Liver (tissue), 9 donors: ENCODE data around the gene MESP1. TPM values are rescaled to one million over a fixed set of nuclear protein-coding genes. Genes with fewer than 3 reads are reported as not detected.

ENCODE experiments used
- DNase-seq: peaks from one replicate; pipeline ENCODE4 v3.0.0-alpha.2; 2017; ENCODE audit warnings: low spot score
- H3K27ac ChIP-seq, 2 donors: one replicate each; pipeline ENCODE4 v1.7.0; 2013; ENCODE audit warnings: inconsistent platforms in 2 of 2, low read length in 2 of 2, control low read depth in 1 of 2, low read depth in 1 of 2, mild to moderate bottlenecking in 1 of 2
- H3K27me3 ChIP-seq, 4 donors: one replicate each; pipeline versions ENCODE4 v1.6.1 to v1.7.0; 2013; ENCODE audit warnings: low read length in 3 of 4, inconsistent platforms in 1 of 4, mild to moderate bottlenecking in 1 of 4, moderate library complexity in 1 of 4; ENCODE audit not compliant: control insufficient read depth in 4 of 4, insufficient read depth in 4 of 4
- H3K36me3 ChIP-seq, 4 donors: one replicate each; pipeline versions ENCODE4 v1.6.1 to v1.7.0; 2013; ENCODE audit warnings: low read length in 3 of 4, mild to moderate bottlenecking in 3 of 4, low read depth in 1 of 4, moderate library complexity in 1 of 4; ENCODE audit not compliant: control insufficient read depth in 4 of 4, insufficient read depth in 3 of 4
- H3K4me1 ChIP-seq, 4 donors: one replicate each; pipeline versions ENCODE4 v1.6.1 to v1.7.0; 2013; ENCODE audit warnings: low read length in 3 of 4, mild to moderate bottlenecking in 3 of 4, moderate library complexity in 1 of 4; ENCODE audit not compliant: control insufficient read depth in 4 of 4, insufficient read depth in 4 of 4
- H3K4me3 ChIP-seq, 3 donors: one replicate each; pipeline versions ENCODE4 v1.6.1 to v1.7.0; 2013; ENCODE audit warnings: low read length in 3 of 3, control low read depth in 1 of 3, low read depth in 1 of 3, mild to moderate bottlenecking in 1 of 3
- H3K9ac ChIP-seq, 2 donors: one replicate each; pipeline ENCODE4 v1.7.0; 2013; ENCODE audit warnings: low read length in 2 of 2, mild to moderate bottlenecking in 2 of 2, moderate library complexity in 2 of 2, control low read depth in 1 of 2, low read depth in 1 of 2
- H3K9me3 ChIP-seq, 4 donors: one replicate each; pipeline versions ENCODE4 v1.6.1 to v1.7.0; 2013; ENCODE audit warnings: low read length in 3 of 4; ENCODE audit not compliant: control insufficient read depth in 4 of 4
- ATF3 ChIP-seq: IDR thresholded peaks from 2 replicates; pipeline ENCODE4 v1.6.1; 2016; ENCODE audit warnings: antibody characterized with exemption
- EGR1 ChIP-seq, 2 donors: IDR thresholded peaks; 2 replicates each; pipeline ENCODE4 v1.6.1; 2016 to 2018; ENCODE audit warnings: antibody characterized with exemption in 2 of 2, low read depth in 2 of 2
- FOXA1 ChIP-seq: IDR thresholded peaks from 2 replicates; pipeline ENCODE4 v1.6.1; 2016; ENCODE audit warnings: antibody characterized with exemption
- FOXA2 ChIP-seq: IDR thresholded peaks from 2 replicates; pipeline ENCODE4 v1.6.1; 2016; ENCODE audit warnings: antibody characterized with exemption
- GABPA ChIP-seq, 2 donors: IDR thresholded peaks in 1 of 2; conservative IDR thresholded peaks in 1 of 2; 2 replicates each; pipeline ENCODE4 v1.6.1; 2016; ENCODE audit warnings: antibody characterized with exemption in 2 of 2, mild to moderate bottlenecking in 1 of 2, moderate library complexity in 1 of 2
- HNF4A ChIP-seq, 2 donors: conservative IDR thresholded peaks; 2 replicates each; pipeline ENCODE4 v1.6.1; 2016; ENCODE audit warnings: antibody characterized with exemption in 2 of 2, mild to moderate bottlenecking in 2 of 2
- HNF4G ChIP-seq: IDR thresholded peaks from 2 replicates; pipeline ENCODE4 v1.6.1; 2016; ENCODE audit warnings: antibody characterized with exemption
- JUND ChIP-seq, 2 donors: IDR thresholded peaks; 2 replicates each; pipeline ENCODE4 v1.6.1; 2016; ENCODE audit warnings: antibody characterized with exemption in 2 of 2
- MAX ChIP-seq: IDR thresholded peaks from 2 replicates; pipeline ENCODE4 v1.6.1; 2016; ENCODE audit warnings: antibody characterized with exemption
- NR2F2 ChIP-seq: IDR thresholded peaks from 2 replicates; pipeline ENCODE4 v1.6.1; 2016; ENCODE audit warnings: antibody characterized with exemption
- RAD21 ChIP-seq, 2 donors: IDR thresholded peaks; 2 replicates each; pipeline ENCODE4 v1.6.1; 2016; ENCODE audit warnings: antibody characterized with exemption in 2 of 2, mild to moderate bottlenecking in 2 of 2
- REST ChIP-seq: IDR thresholded peaks from 2 replicates; pipeline ENCODE4 v1.6.1; 2016; ENCODE audit warnings: antibody characterized with exemption, mild to moderate bottlenecking
- RXRA ChIP-seq, 2 donors: IDR thresholded peaks; 2 replicates each; pipeline ENCODE4 v1.6.1; 2017 to 2018; ENCODE audit warnings: antibody characterized with exemption in 2 of 2, mild to moderate bottlenecking in 1 of 2
- SP1 ChIP-seq: IDR thresholded peaks from 2 replicates; pipeline ENCODE4 v1.6.1; 2018; ENCODE audit warnings: antibody characterized with exemption, mild to moderate bottlenecking
- TAF1 ChIP-seq: conservative IDR thresholded peaks from 2 replicates; pipeline ENCODE4 v1.6.1; 2016; ENCODE audit warnings: antibody characterized with exemption, mild to moderate bottlenecking
- YY1 ChIP-seq: IDR thresholded peaks from 2 replicates; pipeline ENCODE4 v1.6.1; 2016; ENCODE audit warnings: antibody characterized with exemption, mild to moderate bottlenecking
- ZBTB33 ChIP-seq: IDR thresholded peaks from 2 replicates; pipeline ENCODE4 v1.6.1; 2016; ENCODE audit warnings: antibody characterized with exemption
- WGBS: extraction: QIAGEN DNeasy Blood & Tissue Kit; methylation state at CpG from one replicate; pipeline ENCODE4 v1.1.7; 2013; 5-methylcytosine and 5-hydroxymethylcytosine counted together
- polyA plus RNA-seq, 2 donors: library from polyadenylated mRNA; stranded (reverse) in 1 of 2; unstranded in 1 of 2; fragments of 200-250 nt in 1 of 2; fragments of >200 nt in 1 of 2; fragmentation: Nextera tagmentation in 1 of 2; extraction: Ambion mirVana in 1 of 2; gene quantifications; one replicate each; pipeline versions ENCODE4 v1.2.1 to v1.2.3, GENCODE V29; 2013 to 2015
- total RNA-seq, 2 donors: library from RNA; depleted of rRNA; stranded (reverse); fragments of >200 nt; gene quantifications; one replicate each; pipeline ENCODE4 v1.2.3, GENCODE V29; 2014
- donor health status: healthy.
- donor health status: healthy.
- donor health status: healthy.
- donor health status: healthy.
- donor health status: healthy.

Gene MESP1
- total and polyA plus RNA-seq, 4 donors = 0.14 to 1.8 (median 0.84) TPM

GRCh38 chr15:89766357-89767311 lies 15.6 kb upstream of the MESP1 start:
- no peak for DNase-seq
- no peak overlapping the region for H3K9ac ChIP-seq
- WGBS = 90% methylated on average over 16 of the region's 16 CpGs

GRCh38 chr15:89765694-89766093 lies 14.6 kb upstream of the MESP1 start:
- H3K27ac ChIP-seq = no peak overlapping the region
- no peaks in the 10 kb centered on the region for H3K36me3 ChIP-seq
- WGBS = 93% methylated on average over 1 of the region's 1 CpG
- H3K9ac ChIP-seq = no peak overlapping the region
- H3K4me1 ChIP-seq = peaks cover 17 to 34% (median 29%) of the 10 kb centered on the region in 4 donors
- H3K9me3 ChIP-seq = no peaks in the 10 kb centered on the region
- no peaks in the 10 kb centered on the region for H3K27me3 ChIP-seq
- no peak overlapping the region for H3K4me3 ChIP-seq
- DNase-seq = no peak
- no peak for TF ChIP-seq MAX
- no peak for TF ChIP-seq YY1
- no peak for TF ChIP-seq JUND (IDR thresholded peaks at IDR 0.05)
- no peak for TF ChIP-seq ZBTB33
- TF ChIP-seq GABPA (IDR thresholded peaks at IDR 0.05 in 1 of 2, conservative IDR thresholded peaks at IDR 0.05 in 1 of 2) = no peak
- no peak for TF ChIP-seq FOXA2
- TF ChIP-seq EGR1 (IDR thresholded peaks at IDR 0.05; ENCODE audit: low read depth in 2 of 2) = no peak
- no peak for TF ChIP-seq HNF4A (conservative IDR thresholded peaks at IDR 0.05)
- no peak for TF ChIP-seq RXRA (IDR thresholded peaks at IDR 0.05)
- no peak for TF ChIP-seq HNF4G
- no peak for TF ChIP-seq NR2F2
- no peak for TF ChIP-seq ATF3
- no peak for TF ChIP-seq RAD21 (IDR thresholded peaks at IDR 0.05)
- TF ChIP-seq SP1 = no peak
- no peak for TF ChIP-seq FOXA1
- TF ChIP-seq TAF1 = no peak
- no peak for TF ChIP-seq REST

More at GRCh38 chr15:89766357-89767311, 15.6 kb upstream of the MESP1 start:
- TF ChIP-seq REST (no peak), EGR1 (IDR thresholded peaks at IDR 0.05; ENCODE audit: low read depth in 2 of 2) (no peak)
- no peak overlapping the region for H3K27ac ChIP-seq
- H3K4me1 ChIP-seq = peaks cover 10 to 25% (median 21%) of the 10 kb centered on the region in 4 donors
- H3K4me3 ChIP-seq = no peak overlapping the region
- no peaks in the 10 kb centered on the region for H3K9me3 ChIP-seq
- H3K27me3 ChIP-seq = no peaks in the 10 kb centered on the region
- H3K36me3 ChIP-seq = no peaks in the 10 kb centered on the region
